ENCODE measurements around the gene CYP4F22.

Gene CYP4F22

DNA sequence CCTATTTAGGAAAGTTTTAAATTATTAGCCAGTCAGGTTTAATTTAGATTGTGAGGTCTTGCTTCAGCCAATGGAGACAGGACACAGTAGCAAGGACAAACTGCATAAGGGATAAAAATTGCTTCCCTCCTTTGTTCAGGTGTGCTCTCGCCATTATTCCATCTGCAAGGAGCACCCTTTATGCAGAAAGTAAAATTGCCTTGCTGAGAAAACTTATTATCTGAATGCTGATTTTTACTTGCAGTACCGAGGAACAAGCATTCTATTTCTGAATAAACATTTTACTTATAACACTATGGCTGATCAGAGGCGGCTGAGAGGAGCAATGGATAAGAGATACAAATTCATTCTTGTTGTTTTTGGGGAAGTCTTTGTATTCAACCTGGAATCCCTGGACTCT lies 8.0 kb downstream of the CYP4F22 start:
- TF ChIP-seq CTCF (IDR thresholded peaks at IDR 0.05; ENCODE audit: low read length, missing control alignments): no peak
- H3K4me3 ChIP-seq (replicated peaks; ENCODE audit: low read depth, low read length): no peak overlapping the region
- no peak for DNase-seq (ENCODE audit: low read depth)

DNA sequence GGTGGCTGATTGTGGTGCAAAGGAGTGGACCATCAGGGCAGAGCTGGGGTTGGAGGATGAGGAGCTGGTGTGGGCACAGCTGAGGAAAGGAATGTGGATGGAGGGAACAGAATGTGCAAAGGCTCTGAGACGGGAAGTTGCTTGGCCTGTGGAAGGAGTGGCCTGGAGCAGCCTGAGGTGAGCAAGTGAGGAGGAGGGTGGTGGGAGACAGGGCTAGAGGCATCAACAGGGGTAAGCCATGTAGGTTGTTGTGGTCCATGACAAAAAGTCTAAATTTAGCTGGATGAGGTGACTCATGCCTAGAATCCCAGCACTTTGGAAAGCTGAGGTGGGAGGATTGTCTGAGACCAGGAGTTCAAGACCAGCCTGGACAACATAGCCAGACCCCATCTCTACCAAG lies 9.5 kb downstream of the CYP4F22 start:
- no peak for DNase-seq (ENCODE audit: low read depth)
- no peak for TF ChIP-seq CTCF (IDR thresholded peaks at IDR 0.05; ENCODE audit: low read length, missing control alignments)
- no peak overlapping the region for H3K4me3 ChIP-seq (replicated peaks; ENCODE audit: low read depth, low read length)

GRCh38 chr19:15519433-15519976 lies 11.2 kb downstream of the CYP4F22 start:
- H3K4me3 ChIP-seq (replicated peaks; ENCODE audit: low read depth, low read length): no peak overlapping the region
- DNase-seq (ENCODE audit: low read depth): no peak
- no peak for TF ChIP-seq CTCF (IDR thresholded peaks at IDR 0.05; ENCODE audit: low read length, missing control alignments)

GRCh38 chr19:15524781-15525180 lies 16.5 kb downstream of the CYP4F22 start:
- no peak overlapping the region for H3K4me3 ChIP-seq (replicated peaks; ENCODE audit: low read depth, low read length)
- no peak for TF ChIP-seq CTCF (IDR thresholded peaks at IDR 0.05; ENCODE audit: low read length, missing control alignments)
- DNase-seq (ENCODE audit: low read depth): no peak

- no peak for TF ChIP-seq CTCF (IDR thresholded peaks at IDR 0.05; ENCODE audit: low read length, missing control alignments)
- DNase-seq (ENCODE audit: low read depth): no peak
- no peak overlapping the region for H3K4me3 ChIP-seq (replicated peaks; ENCODE audit: low read depth, low read length)
These were observed 17.0 kb downstream of the CYP4F22 start for GRCh38 chr19:15525291-15525690.

- TF ChIP-seq CTCF (IDR thresholded peaks at IDR 0.05; ENCODE audit: low read length, missing control alignments): no peak
- H3K4me3 ChIP-seq (replicated peaks; ENCODE audit: low read depth, low read length): no peak overlapping the region
- DNase-seq (ENCODE audit: low read depth): no peak
These were observed 18.1 kb downstream of the CYP4F22 start for GRCh38 chr19:15526408-15526807.

DNA sequence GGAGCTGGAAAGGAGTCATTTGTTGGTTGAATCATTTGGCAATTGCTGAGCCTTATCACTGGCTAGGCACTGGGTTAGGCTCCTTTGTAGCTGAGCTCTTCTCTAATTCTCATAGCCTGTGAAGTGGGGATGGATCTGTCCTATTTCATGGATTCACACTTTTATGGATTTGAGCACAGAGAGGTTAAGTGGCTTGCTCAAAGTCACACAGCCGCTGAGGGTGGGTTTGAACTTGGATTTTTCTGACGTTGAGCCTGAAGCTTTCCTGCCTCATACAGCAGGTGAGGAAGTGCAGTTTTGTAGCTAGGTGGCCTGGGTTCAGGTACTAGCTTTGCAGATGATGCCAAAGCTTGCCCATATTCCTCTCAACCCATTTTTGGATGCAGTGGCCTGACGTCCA lies 19.4 kb downstream of the CYP4F22 start:
- TF ChIP-seq CTCF (IDR thresholded peaks at IDR 0.05; ENCODE audit: low read length, missing control alignments): no peak
- DNase-seq (ENCODE audit: low read depth): no peak
- H3K4me3 ChIP-seq (replicated peaks; ENCODE audit: low read depth, low read length): no peak overlapping the region

Data from fibroblast of pulmonary artery (primary cell).